Smooth muscle cell (in vitro differentiated cells): ENCODE data around the gene TOP2B. TPM values are rescaled to one million over a fixed set of nuclear protein-coding genes. Genes with fewer than 3 reads are reported as not detected.

Source experiments
- DNase-seq: peaks from one replicate; lab custom pipeline; 2025; ENCODE audit not compliant: unreplicated experiment; lab: John Stamatoyannopoulos, UW
- H2AFZ ChIP-seq: fragments of 200-600 bp; sonication (generic); 2 replicates; pipeline ENCODE4 v1.6.0; 2016; ENCODE audit warnings: antibody characterized with exemption, low read depth, mild to moderate bottlenecking
- H3F3A ChIP-seq: fragments of 200-600 bp; sonication (generic); 2 replicates; pipeline ENCODE4 v1.6.0; 2017; ENCODE audit warnings: antibody characterized with exemption, low read depth
- H3K27ac ChIP-seq: fragments of 200-600 bp; sonication (generic); 2 replicates; pipeline ENCODE4 v1.5.1; 2016; ENCODE audit warnings: low read depth, mild to moderate bottlenecking
- H3K27me3 ChIP-seq: fragments of 200-600 bp; sonication (generic); 2 replicates; pipeline ENCODE4 v1.6.1; 2016; ENCODE audit warnings: low read depth, mild to moderate bottlenecking
- H3K36me3 ChIP-seq: fragments of 200-600 bp; sonication (generic); 2 replicates; pipeline ENCODE4 v1.5.1; 2016; ENCODE audit warnings: low read depth
- H3K4me1 ChIP-seq: fragments of 200-600 bp; sonication (generic); 2 replicates; pipeline ENCODE4 v1.5.1; 2016; ENCODE audit warnings: low read depth
- H3K4me2 ChIP-seq: fragments of 200-600 bp; sonication (generic); 2 replicates; pipeline ENCODE4 v1.6.0; 2016; ENCODE audit warnings: mild to moderate bottlenecking
- H3K4me3 ChIP-seq: fragments of 200-600 bp; sonication (generic); 2 replicates; pipeline ENCODE4 v1.5.1; 2016; ENCODE audit warnings: mild to moderate bottlenecking
- H3K79me2 ChIP-seq: fragments of 200-600 bp; sonication (generic); 2 replicates; pipeline ENCODE4 v1.6.0; 2016; ENCODE audit warnings: low read depth, mild to moderate bottlenecking
- H3K9ac ChIP-seq: fragments of 200-600 bp; sonication (generic); 2 replicates; pipeline ENCODE4 v1.6.0; 2016; ENCODE audit warnings: low read depth
- H3K9me3 ChIP-seq: fragments of 200-600 bp; sonication (generic); replicated peaks from 2 replicates; pipeline ENCODE4 v1.5.1; 2016; ENCODE audit warnings: low read depth
- H4K20me1 ChIP-seq: fragments of 200-600 bp; sonication (generic); 2 replicates; pipeline ENCODE4 v1.6.0; 2016; ENCODE audit warnings: low read depth
- CTCF ChIP-seq: fragments of 200-600 bp; sonication (generic); IDR thresholded peaks from 2 replicates; pipeline ENCODE4 v1.5.1; 2017; ENCODE audit warnings: borderline replicate concordance, mild to moderate bottlenecking, antibody characterized with exemption; ENCODE audit not compliant: insufficient read depth, poor library complexity, severe bottlenecking
- WGBS: methylation state at CpG from one replicate; pipeline ENCODE4 v1.1.7; 2016; ENCODE audit warnings: low lambda C conversion rate; 5-methylcytosine and 5-hydroxymethylcytosine counted together
- polyA plus RNA-seq: library from polyadenylated mRNA; unstranded; fragments of >200 nt; fragmentation: Nextera tagmentation; extraction: Ambion mirVana; gene quantifications from 2 replicates; pipeline ENCODE4 v1.2.1, GENCODE V29; 2016
- total RNA-seq: library from RNA; depleted of rRNA; stranded (reverse); fragments of >200 nt; gene quantifications from 2 replicates; pipeline ENCODE4 v1.2.3, GENCODE V29; 2014

The TOP2B gene
- total and polyA plus RNA-seq, 2 experiments from 2014 or later, result 70.2 to 132 TPM

- Histone ChIP-seq H3K36me3 (no peaks in the 10 kb centered on the region), H3K9ac (no peak overlapping the region), H3K27ac (no peak overlapping the region), H3K79me2 (peaks cover 37% of the 10 kb centered on the region), H2AFZ (no peak overlapping the region), H4K20me1 (peaks cover 40% of the 10 kb centered on the region), H3K4me3 (no peak overlapping the region), H3K9me3 (no peaks in the 10 kb centered on the region), H3F3A (no peaks in the 10 kb centered on the region), H3K4me2 (no peak overlapping the region), H3K27me3 (no peaks in the 10 kb centered on the region), H3K4me1 (no peaks in the 10 kb centered on the region)
- no peak for DNase-seq
- WGBS, result 97% methylated on average over 5 of the region's 5 CpGs
- no peak for TF ChIP-seq CTCF
These were observed 106.6 kb downstream of the TOP2B start for GRCh38 chr3:25558121-25558520.

GRCh38 chr3:25557694-25558093 is 107.0 kb downstream of the TOP2B start:
- Histone ChIP-seq H3K9ac (no peak overlapping the region), H3K79me2 (peaks cover 33% of the 10 kb centered on the region), H3K4me1 (no peaks in the 10 kb centered on the region), H3K27me3 (no peaks in the 10 kb centered on the region), H3K4me3 (no peak overlapping the region), H3K27ac (no peak overlapping the region), H2AFZ (no peak overlapping the region), H3K9me3 (no peaks in the 10 kb centered on the region), H3F3A (no peaks in the 10 kb centered on the region), H3K36me3 (no peaks in the 10 kb centered on the region), H4K20me1 (peaks cover 36% of the 10 kb centered on the region), H3K4me2 (no peak overlapping the region)
- no peak for DNase-seq
- TF ChIP-seq CTCF, result no peak
- 76% methylated on average over 3 of the region's 3 CpGs for WGBS

GRCh38 chr3:25556447-25556846 is 108.3 kb downstream of the TOP2B start:
- Histone ChIP-seq H3K27me3 (no peaks in the 10 kb centered on the region), H3K79me2 (peaks cover 29% of the 10 kb centered on the region), H4K20me1 (peaks cover 28% of the 10 kb centered on the region), H3K9ac (no peak overlapping the region), H3K9me3 (no peaks in the 10 kb centered on the region), H3F3A (no peaks in the 10 kb centered on the region), H3K27ac (peak overlapping the region; percentile 45), H3K4me3 (no peak overlapping the region), H3K36me3 (no peaks in the 10 kb centered on the region), H3K4me2 (peak overlapping the region; percentile 10), H2AFZ (no peak overlapping the region), H3K4me1 (no peaks in the 10 kb centered on the region)
- no peak for TF ChIP-seq CTCF
- no peak for DNase-seq
- WGBS, result 83% methylated on average over 1 of the region's 1 CpG

- peaks cover 33% of the 10 kb centered on the region for H3K79me2 ChIP-seq
- H4K20me1 ChIP-seq, result peaks cover 23% of the 10 kb centered on the region
- WGBS, result 73% methylated on average over 2 of the region's 2 CpGs
- H3K27ac ChIP-seq, result peak overlapping the region; percentile 45
- TF ChIP-seq CTCF, result no peak
- H3K27me3 ChIP-seq, result no peaks in the 10 kb centered on the region
- no peak overlapping the region for H3K4me3 ChIP-seq
- no peak overlapping the region for H2AFZ ChIP-seq
- DNase-seq, result no peak
- no peaks in the 10 kb centered on the region for H3K36me3 ChIP-seq
- no peaks in the 10 kb centered on the region for H3K9me3 ChIP-seq
- no peaks in the 10 kb centered on the region for H3K4me1 ChIP-seq
- H3F3A ChIP-seq, result no peaks in the 10 kb centered on the region
- H3K4me2 ChIP-seq, result peak overlapping the region; percentile 10
- no peak overlapping the region for H3K9ac ChIP-seq
These were observed 108.8 kb downstream of the TOP2B start for GRCh38 chr3:25555695-25556437.
